HepG2 (cell line): Measurements from ENCODE around the gene NOC4L. TPM values are rescaled to one million over a fixed set of nuclear protein-coding genes. Genes with fewer than 3 reads are reported as not detected.

Source experiments
- ARNT ChIP-seq: fragments of 450-650 bp; IDR thresholded peaks from 2 replicates; pipeline ENCODE4 v1.6.1; 2017
- ARNT2 ChIP-seq: sonication (generic); formaldehyde crosslinking; IDR thresholded peaks from 2 replicates; pipeline ENCODE4 v1.8.0; 2022; ENCODE audit warnings: mild to moderate bottlenecking, low read depth, missing genetic modification reagents, moderate library complexity
- CBX2 ChIP-seq, 2 experiments: fragments of 200-600 bp in 1 of 2; sonication (generic); formaldehyde crosslinking in 1 of 2; IDR thresholded peaks; 2 replicates each; pipeline versions ENCODE4 v1.7.0 to v1.8.1; 2018 to 2022; ENCODE audit warnings: low read depth in 2 of 2, low read length in 1 of 2, mild to moderate bottlenecking in 1 of 2, missing genetic modification reagents in 1 of 2
- CHD2 ChIP-seq: IDR thresholded peaks from 2 replicates; pipeline ENCODE4 v1.6.1; 2011; ENCODE audit warnings: low read depth, low read length, improper control_type of control experiment
- DR1 ChIP-seq: sonication (generic); formaldehyde crosslinking; IDR thresholded peaks from 2 replicates; pipeline ENCODE4 v1.8.0; 2021; ENCODE audit warnings: mild to moderate bottlenecking, missing genetic modification reagents, inconsistent platforms
- ETV6 ChIP-seq: sonication (generic); formaldehyde crosslinking; conservative IDR thresholded peaks from 2 replicates; pipeline ENCODE4 v1.4.0; 2020; ENCODE audit warnings: missing genetic modification reagents
- FOXO1 ChIP-seq: sonication (generic); formaldehyde crosslinking; IDR thresholded peaks from 2 replicates; pipeline ENCODE4 v1.4.0; 2020; ENCODE audit warnings: missing genetic modification reagents
- HMG20B ChIP-seq: conservative IDR thresholded peaks from 2 replicates; pipeline ENCODE4 v1.6.1; 2016; ENCODE audit warnings: missing genetic modification reagents, missing compliant biosample characterization
- HOXD1 ChIP-seq: sonication (generic); formaldehyde crosslinking; IDR thresholded peaks from 2 replicates; pipeline ENCODE4 v1.5.0; 2020; ENCODE audit warnings: missing genetic modification reagents
- KDM5A ChIP-seq: fragments of 200-600 bp; sonication (generic); IDR thresholded peaks from 2 replicates; pipeline ENCODE4 v1.7.0; 2018; ENCODE audit warnings: antibody characterized with exemption, mild to moderate bottlenecking, low read length, borderline replicate concordance
- MAZ ChIP-seq, 2 experiments: sonication (generic) in 1 of 2; formaldehyde crosslinking in 1 of 2; IDR thresholded peaks; 2 replicates each; pipeline versions ENCODE4 v1.5.0 to v1.6.1; 2012 to 2020; ENCODE audit warnings: low read depth in 2 of 2, mild to moderate bottlenecking in 2 of 2, borderline replicate concordance in 1 of 2, improper control_type of control experiment in 1 of 2, low read length in 1 of 2, missing genetic modification reagents in 1 of 2, moderate library complexity in 1 of 2
- NFYB ChIP-seq: sonication (generic); formaldehyde crosslinking; IDR thresholded peaks from 2 replicates; pipeline ENCODE4 v1.4.0; 2020; ENCODE audit warnings: missing genetic modification reagents
- REL ChIP-seq: sonication (generic); formaldehyde crosslinking; conservative IDR thresholded peaks from 2 replicates; pipeline ENCODE4 v1.8.0; 2022; ENCODE audit warnings: mild to moderate bottlenecking, missing genetic modification reagents, moderate library complexity
- SMAD1 ChIP-seq: sonication (generic); formaldehyde crosslinking; IDR thresholded peaks from 2 replicates; pipeline ENCODE4 v1.4.0; 2020; ENCODE audit warnings: missing genetic modification reagents, low read depth, mild to moderate bottlenecking, borderline replicate concordance
- SRSF4 ChIP-seq: fragments of 200-400 bp; formaldehyde crosslinking; IDR thresholded peaks from one replicate; pipeline ENCODE4 v1.6.1; 2018; ENCODE audit warnings: mild to moderate bottlenecking, low read depth, low read length, moderate library complexity; ENCODE audit not compliant: poor library complexity, severe bottlenecking
- SRSF9 ChIP-seq: fragments of 200-400 bp; formaldehyde crosslinking; IDR thresholded peaks from 2 replicates; pipeline ENCODE4 v1.6.1; 2018; ENCODE audit warnings: borderline replicate concordance, mild to moderate bottlenecking, low read depth, low read length; ENCODE audit not compliant: insufficient read depth, poor library complexity, severe bottlenecking
- TAF1 ChIP-seq: sonication (generic); formaldehyde crosslinking; IDR thresholded peaks from 2 replicates; pipeline ENCODE4 v1.4.0; 2020; ENCODE audit warnings: missing genetic modification reagents
- ZNF138 ChIP-seq: sonication (generic); formaldehyde crosslinking; IDR thresholded peaks from 2 replicates; pipeline ENCODE4 v1.5.0; 2020; ENCODE audit warnings: mild to moderate bottlenecking, low read depth, missing genetic modification reagents
- ZNF333 ChIP-seq: sonication (generic); formaldehyde crosslinking; IDR thresholded peaks from 2 replicates; pipeline ENCODE4 v1.4.0; 2020; ENCODE audit warnings: mild to moderate bottlenecking, missing genetic modification reagents, borderline replicate concordance
- ZNF33A ChIP-seq: sonication (generic); formaldehyde crosslinking; IDR thresholded peaks from 2 replicates; pipeline ENCODE4 v1.5.1; 2020; ENCODE audit warnings: missing genetic modification reagents, mild to moderate bottlenecking, moderate library complexity, borderline replicate concordance
- ZNF33B ChIP-seq: sonication (generic); formaldehyde crosslinking; IDR thresholded peaks from 2 replicates; pipeline ENCODE4 v1.5.1; 2020; ENCODE audit warnings: mild to moderate bottlenecking, missing genetic modification reagents
- ZNF34 ChIP-seq: sonication (generic); formaldehyde crosslinking; IDR thresholded peaks from 2 replicates; pipeline ENCODE4 v1.4.0; 2020; ENCODE audit warnings: mild to moderate bottlenecking, missing genetic modification reagents, borderline replicate concordance
- ZNF567 ChIP-seq: sonication (generic); formaldehyde crosslinking; IDR thresholded peaks from 2 replicates; pipeline ENCODE4 v1.8.1; 2023; ENCODE audit warnings: mild to moderate bottlenecking, missing genetic modification reagents, borderline replicate concordance
- ZNF614 ChIP-seq: IDR thresholded peaks from 2 replicates; pipeline ENCODE4 v1.6.1; 2018; ENCODE audit warnings: missing biosample characterization, missing genetic modification reagents, inconsistent platforms, borderline replicate concordance
- ZNF761 ChIP-seq: sonication (generic); formaldehyde crosslinking; conservative IDR thresholded peaks from 2 replicates; pipeline ENCODE4 v1.4.0; 2020; ENCODE audit warnings: mild to moderate bottlenecking, missing genetic modification reagents
- ZNF883 ChIP-seq: sonication (generic); formaldehyde crosslinking; IDR thresholded peaks from 2 replicates; pipeline ENCODE4 v1.5.1; 2020; ENCODE audit warnings: mild to moderate bottlenecking, missing genetic modification reagents; ENCODE audit errors: not compliant biosample characterization
- polyA plus RNA-seq, 8 experiments: library from polyadenylated mRNA; depleted of rRNA in 3 of 8; stranded (reverse) in 7 of 8; unstranded in 1 of 8; fragments of >200 nt; fragmentation: Illumina TruSeq in 4 of 8; extraction: Trizol in 4 of 8; gene quantifications; 2 replicates each; pipeline versions ENCODE4 v1.2.1 to v1.2.3, GENCODE V29; 2011 to 2016; ENCODE audit warnings: low read depth in 4 of 8, missing spikeins in 1 of 8, mixed read lengths in 1 of 8; ENCODE audit not compliant: insufficient read depth in 1 of 8
- total RNA-seq, 5 experiments: library from RNA; depleted of rRNA; stranded (reverse); fragments of >200 nt; fragmentation: Illumina TruSeq; extraction: Trizol; gene quantifications; 2 replicates each; pipeline ENCODE4 v1.2.3, GENCODE V29; 2016; ENCODE audit warnings: low read depth in 1 of 5
- TF ChIP-seq, protein P1 (sequence below): IDR thresholded peaks from 2 replicates; pipeline ENCODE4 v1.6.1; 2016; ENCODE audit warnings: low read depth, borderline replicate concordance
- TF ChIP-seq, protein P2 (sequence below): sonication (generic); formaldehyde crosslinking; IDR thresholded peaks from 2 replicates; pipeline ENCODE4 v1.5.0; 2020; ENCODE audit warnings: mild to moderate bottlenecking, missing genetic modification reagents

The NOC4L gene
- total and polyA plus RNA-seq, 2 of the 13 experiments (the other 11 are each of a cell fraction or from before 2014, with no cell fraction given): 4.3 to 14.6 TPM

GRCh38 chr12:132144115-132144809 lies at the start of gene NOC4L, which contains the start of gene DDX51 (continued):
- TF ChIP-seq ZNF614 (CRISPR knock-in tag): peak; percentile 47; the same call in 1 of the 2 replicates
- no peak for TF ChIP-seq ZNF33A (CRISPR knock-in tag)
- TF ChIP-seq, protein P1, sequence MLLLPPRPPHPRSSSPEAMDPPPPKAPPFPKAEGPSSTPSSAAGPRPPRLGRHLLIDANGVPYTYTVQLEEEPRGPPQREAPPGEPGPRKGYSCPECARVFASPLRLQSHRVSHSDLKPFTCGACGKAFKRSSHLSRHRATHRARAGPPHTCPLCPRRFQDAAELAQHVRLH (CRISPR knock-in tag): peak; percentile 96; the same call in 1 of the 2 replicates
- TF ChIP-seq FOXO1 (CRISPR knock-in tag): peak; percentile 88
- TF ChIP-seq ZNF33B (CRISPR knock-in tag): peak; percentile 69; the same call in 1 of the 2 replicates
- peak; percentile 72 for TF ChIP-seq TAF1 (CRISPR knock-in tag)
- peak; percentile 80 for TF ChIP-seq MAZ (IDR thresholded peaks at IDR 0.05; ENCODE audit: borderline replicate concordance, low read depth, low read length)
- peak; percentile 98 for TF ChIP-seq MAZ (CRISPR knock-in tag; IDR thresholded peaks at IDR 0.05; ENCODE audit: low read depth)
- peak; percentile 94 for TF ChIP-seq ARNT2 (CRISPR knock-in tag)
- TF ChIP-seq ETV6 (CRISPR knock-in tag): peak; percentile 80
- TF ChIP-seq, protein P2, sequence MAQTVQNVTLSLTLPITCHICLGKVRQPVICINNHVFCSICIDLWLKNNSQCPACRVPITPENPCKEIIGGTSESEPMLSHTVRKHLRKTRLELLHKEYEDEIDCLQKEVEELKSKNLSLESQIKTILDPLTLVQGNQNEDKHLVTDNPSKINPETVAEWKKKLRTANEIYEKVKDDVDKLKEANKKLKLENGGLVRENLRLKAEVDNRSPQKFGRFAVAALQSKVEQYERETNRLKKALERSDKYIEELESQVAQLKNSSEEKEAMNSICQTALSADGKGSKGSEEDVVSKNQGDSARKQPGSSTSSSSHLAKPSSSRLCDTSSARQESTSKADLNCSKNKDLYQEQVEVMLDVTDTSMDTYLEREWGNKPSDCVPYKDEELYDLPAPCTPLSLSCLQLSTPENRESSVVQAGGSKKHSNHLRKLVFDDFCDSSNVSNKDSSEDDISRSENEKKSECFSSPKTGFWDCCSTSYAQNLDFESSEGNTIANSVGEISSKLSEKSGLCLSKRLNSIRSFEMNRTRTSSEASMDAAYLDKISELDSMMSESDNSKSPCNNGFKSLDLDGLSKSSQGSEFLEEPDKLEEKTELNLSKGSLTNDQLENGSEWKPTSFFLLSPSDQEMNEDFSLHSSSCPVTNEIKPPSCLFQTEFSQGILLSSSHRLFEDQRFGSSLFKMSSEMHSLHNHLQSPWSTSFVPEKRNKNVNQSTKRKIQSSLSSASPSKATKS (CRISPR knock-in tag): no peak
- 0 out of 2 replicates have a peak, but pooled peaks have one; percentile 48 for TF ChIP-seq ZNF34 (CRISPR knock-in tag)
- peak; percentile 45 for TF ChIP-seq ZNF883
- TF ChIP-seq NFYB: peak; percentile 74
- TF ChIP-seq ZNF138 (CRISPR knock-in tag): peak; percentile 60; the same call in 1 of the 2 replicates
- no peak for TF ChIP-seq HMG20B (CRISPR knock-in tag)
- no peak for TF ChIP-seq ZNF333 (CRISPR knock-in tag)
- no peak for TF ChIP-seq CBX2 (IDR thresholded peaks at IDR 0.05; ENCODE audit: low read depth, low read length)
- no peak for TF ChIP-seq CBX2 (CRISPR knock-in tag; IDR thresholded peaks at IDR 0.05; ENCODE audit: low read depth)
- TF ChIP-seq ZNF761 (CRISPR knock-in tag): peak; percentile 86
- TF ChIP-seq SRSF4: no peak
- peak; percentile 51; the same call in 1 of the 2 replicates for TF ChIP-seq DR1
- peak; percentile 98 for TF ChIP-seq KDM5A
- no peak for TF ChIP-seq SRSF9
- TF ChIP-seq ARNT: no peak
- 0 out of 2 replicates have a peak, but pooled peaks have one; percentile 25 for TF ChIP-seq ZNF567 (CRISPR knock-in tag)
- TF ChIP-seq REL (CRISPR knock-in tag): peak; percentile 52; the same call in 1 of the 2 replicates
- TF ChIP-seq CHD2: peak; percentile 52; the same call in 1 of the 2 replicates
- TF ChIP-seq SMAD1: no peak
- TF ChIP-seq HOXD1 (CRISPR knock-in tag): peak; percentile 52; the same call in 1 of the 2 replicates
